ENCODE results near the gene FXYD2.
A peak's percentile ranks its signal among the peaks of the same experiment; 100 is the strongest.
"Not testable (repeated sequence)": the region's sequence is repeated elsewhere in the genome, so short reads cannot be mapped to it uniquely, and the experiment has no call there.

FXYD2 gene

DNA sequence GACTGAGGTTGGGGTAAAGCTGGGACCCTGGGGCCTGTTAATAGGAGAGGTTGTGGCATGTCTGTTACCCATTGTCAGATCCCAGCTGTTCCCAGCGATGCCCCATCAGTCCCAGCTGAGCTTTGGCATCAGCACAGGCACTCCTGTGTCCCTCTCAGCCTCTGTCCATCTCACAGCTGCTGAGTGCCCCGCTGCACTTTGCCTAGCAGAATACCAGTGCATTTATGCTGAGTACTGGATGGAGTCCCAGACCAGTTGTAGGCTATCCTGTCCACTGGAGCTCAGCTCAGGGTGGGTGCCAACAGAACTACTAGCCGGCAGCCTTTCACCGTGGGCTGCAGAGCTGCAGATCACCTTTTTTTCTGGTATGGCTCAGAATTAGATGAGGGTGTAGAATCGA lies 42.0 kb upstream of the FXYD2 start:
- Histone ChIP-seq H3K9me3 (ENCODE audit: control insufficient read depth, insufficient read depth, low read length) (no peaks in the 10 kb centered on the region), H3K9ac (ENCODE audit: low read depth, low read length) (no peak overlapping the region), H3K27me3 (ENCODE audit: control insufficient read depth, insufficient read depth, low read length) (no peaks in the 10 kb centered on the region), H3K4me1 (ENCODE audit: control insufficient read depth, insufficient read depth, low read length) (peaks cover 33% of the 10 kb centered on the region), H3K36me3 (ENCODE audit: control insufficient read depth, insufficient read depth, low read length) (no peaks in the 10 kb centered on the region), H3K4me3 (ENCODE audit: low read depth, low read length) (no peak overlapping the region)

GRCh38 chr11:117865546-117865945 lies 41.0 kb upstream of the FXYD2 start:
- not testable (repeated sequence) for H3K27me3 ChIP-seq (ENCODE audit: control insufficient read depth, insufficient read depth, low read length); H3K9me3 ChIP-seq (ENCODE audit: control insufficient read depth, insufficient read depth, low read length); H3K4me3 ChIP-seq (ENCODE audit: low read depth, low read length); H3K36me3 ChIP-seq (ENCODE audit: control insufficient read depth, insufficient read depth, low read length); H3K9ac ChIP-seq (ENCODE audit: low read depth, low read length)
- H3K4me1 ChIP-seq (ENCODE audit: control insufficient read depth, insufficient read depth, low read length), result peaks cover 34% of the 10 kb centered on the region

GRCh38 chr11:117863383-117863782 lies 38.8 kb upstream of the FXYD2 start:
- no peak overlapping the region for H3K9ac ChIP-seq (ENCODE audit: low read depth, low read length)
- H3K36me3 ChIP-seq (ENCODE audit: control insufficient read depth, insufficient read depth, low read length), result no peaks in the 10 kb centered on the region
- no peaks in the 10 kb centered on the region for H3K9me3 ChIP-seq (ENCODE audit: control insufficient read depth, insufficient read depth, low read length)
- H3K27me3 ChIP-seq (ENCODE audit: control insufficient read depth, insufficient read depth, low read length), result no peaks in the 10 kb centered on the region
- no peak overlapping the region for H3K4me3 ChIP-seq (ENCODE audit: low read depth, low read length)
- H3K4me1 ChIP-seq (ENCODE audit: control insufficient read depth, insufficient read depth, low read length), result peaks cover 17% of the 10 kb centered on the region

DNA sequence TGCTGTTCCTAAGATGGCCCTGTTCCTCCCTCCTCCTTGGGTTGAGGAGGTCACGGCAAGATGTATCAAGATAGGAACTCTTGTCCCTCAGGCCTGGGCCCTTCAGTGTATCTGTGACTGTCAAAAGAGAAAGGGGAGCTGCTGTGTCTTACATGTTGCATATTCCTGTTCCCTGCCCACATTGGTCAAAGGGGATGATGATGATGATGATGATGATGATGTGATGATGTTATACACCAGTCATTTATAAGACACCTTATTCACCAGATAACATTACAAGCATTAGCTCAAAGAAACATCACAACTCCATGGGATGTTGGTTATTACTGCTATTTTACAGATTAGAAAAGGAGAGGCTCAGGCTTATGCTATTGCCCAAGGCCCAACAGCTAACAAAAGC lies 38.2 kb upstream of the FXYD2 start:
- Histone ChIP-seq H3K9me3 (ENCODE audit: control insufficient read depth, insufficient read depth, low read length) (no peaks in the 10 kb centered on the region), H3K27me3 (ENCODE audit: control insufficient read depth, insufficient read depth, low read length) (no peaks in the 10 kb centered on the region), H3K36me3 (ENCODE audit: control insufficient read depth, insufficient read depth, low read length) (no peaks in the 10 kb centered on the region), H3K9ac (ENCODE audit: low read depth, low read length) (no peak overlapping the region), H3K4me3 (ENCODE audit: low read depth, low read length) (no peak overlapping the region), H3K4me1 (ENCODE audit: control insufficient read depth, insufficient read depth, low read length) (peaks cover 13% of the 10 kb centered on the region)

- Histone ChIP-seq H3K27me3 (ENCODE audit: control insufficient read depth, insufficient read depth, low read length) (no peaks in the 10 kb centered on the region), H3K4me3 (ENCODE audit: low read depth, low read length) (no peak overlapping the region), H3K4me1 (ENCODE audit: control insufficient read depth, insufficient read depth, low read length) (peaks cover 13% of the 10 kb centered on the region), H3K36me3 (ENCODE audit: control insufficient read depth, insufficient read depth, low read length) (no peaks in the 10 kb centered on the region), H3K9ac (ENCODE audit: low read depth, low read length) (no peak overlapping the region), H3K9me3 (ENCODE audit: control insufficient read depth, insufficient read depth, low read length) (no peaks in the 10 kb centered on the region)
Observed at GRCh38 chr11:117862019-117862725, 37.6 kb upstream of the FXYD2 start.

GRCh38 chr11:117861151-117862018 lies 36.8 kb upstream of the FXYD2 start:
- H3K27me3 ChIP-seq (ENCODE audit: control insufficient read depth, insufficient read depth, low read length), result no peaks in the 10 kb centered on the region
- no peaks in the 10 kb centered on the region for H3K9me3 ChIP-seq (ENCODE audit: control insufficient read depth, insufficient read depth, low read length)
- H3K4me3 ChIP-seq (ENCODE audit: low read depth, low read length), result peak overlapping the region; percentile 26
- H3K36me3 ChIP-seq (ENCODE audit: control insufficient read depth, insufficient read depth, low read length), result no peaks in the 10 kb centered on the region
- H3K4me1 ChIP-seq (ENCODE audit: control insufficient read depth, insufficient read depth, low read length), result peaks cover 9% of the 10 kb centered on the region
- H3K9ac ChIP-seq (ENCODE audit: low read depth, low read length), result no peak overlapping the region

DNA sequence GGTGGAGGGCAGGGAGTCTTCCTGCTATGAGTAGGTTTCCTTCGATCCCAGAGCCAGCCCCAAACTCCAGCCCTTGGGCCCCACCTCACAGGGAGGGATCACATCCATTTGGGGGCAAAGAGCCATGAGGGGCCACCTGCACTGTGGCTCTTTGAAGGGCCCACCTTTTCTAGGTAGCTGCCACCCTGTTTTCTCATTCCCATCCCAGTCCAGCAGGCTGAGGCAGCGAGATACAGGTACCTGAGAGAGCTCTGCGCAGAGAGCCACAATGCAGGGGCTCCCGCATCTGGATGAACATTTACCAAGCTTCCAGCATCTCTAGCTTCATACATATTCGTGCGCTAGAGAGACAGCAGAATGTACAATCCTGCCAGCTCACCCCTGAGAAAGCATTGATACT lies 35.6 kb upstream of the FXYD2 start:
- H3K9ac ChIP-seq (ENCODE audit: low read depth, low read length), result no peak overlapping the region
- peaks cover 9% of the 10 kb centered on the region for H3K4me1 ChIP-seq (ENCODE audit: control insufficient read depth, insufficient read depth, low read length)
- no peaks in the 10 kb centered on the region for H3K36me3 ChIP-seq (ENCODE audit: control insufficient read depth, insufficient read depth, low read length)
- H3K9me3 ChIP-seq (ENCODE audit: control insufficient read depth, insufficient read depth, low read length), result no peaks in the 10 kb centered on the region
- H3K27me3 ChIP-seq (ENCODE audit: control insufficient read depth, insufficient read depth, low read length), result no peaks in the 10 kb centered on the region
- H3K4me3 ChIP-seq (ENCODE audit: low read depth, low read length), result no peak overlapping the region

- H3K4me1 ChIP-seq (ENCODE audit: control insufficient read depth, insufficient read depth, low read length), result peaks cover 9% of the 10 kb centered on the region
- no peaks in the 10 kb centered on the region for H3K9me3 ChIP-seq (ENCODE audit: control insufficient read depth, insufficient read depth, low read length)
- H3K36me3 ChIP-seq (ENCODE audit: control insufficient read depth, insufficient read depth, low read length), result no peaks in the 10 kb centered on the region
- no peak overlapping the region for H3K9ac ChIP-seq (ENCODE audit: low read depth, low read length)
- H3K4me3 ChIP-seq (ENCODE audit: low read depth, low read length), result no peak overlapping the region
- no peaks in the 10 kb centered on the region for H3K27me3 ChIP-seq (ENCODE audit: control insufficient read depth, insufficient read depth, low read length)
Observed at GRCh38 chr11:117859488-117860112, 35.1 kb upstream of the FXYD2 start.

GRCh38 chr11:117859061-117859460 lies 34.5 kb upstream of the FXYD2 start:
- H3K27me3 ChIP-seq (ENCODE audit: control insufficient read depth, insufficient read depth, low read length), result no peaks in the 10 kb centered on the region

GRCh38 chr11:117857734-117858414 lies 33.3 kb upstream of the FXYD2 start:
- H3K9me3 ChIP-seq (ENCODE audit: control insufficient read depth, insufficient read depth, low read length), result no peaks in the 10 kb centered on the region
- H3K4me1 ChIP-seq (ENCODE audit: control insufficient read depth, insufficient read depth, low read length), result peaks cover 9% of the 10 kb centered on the region
- H3K4me3 ChIP-seq (ENCODE audit: low read depth, low read length), result no peak overlapping the region
- H3K27me3 ChIP-seq (ENCODE audit: control insufficient read depth, insufficient read depth, low read length), result no peaks in the 10 kb centered on the region
- H3K36me3 ChIP-seq (ENCODE audit: control insufficient read depth, insufficient read depth, low read length), result no peaks in the 10 kb centered on the region
- H3K9ac ChIP-seq (ENCODE audit: low read depth, low read length), result no peak overlapping the region

More at GRCh38 chr11:117859061-117859460, 34.5 kb upstream of the FXYD2 start:
- no peaks in the 10 kb centered on the region for H3K36me3 ChIP-seq (ENCODE audit: control insufficient read depth, insufficient read depth, low read length)
- H3K4me3 ChIP-seq (ENCODE audit: low read depth, low read length), result no peak overlapping the region
- no peak overlapping the region for H3K9ac ChIP-seq (ENCODE audit: low read depth, low read length)
- H3K9me3 ChIP-seq (ENCODE audit: control insufficient read depth, insufficient read depth, low read length), result no peaks in the 10 kb centered on the region
- peaks cover 9% of the 10 kb centered on the region for H3K4me1 ChIP-seq (ENCODE audit: control insufficient read depth, insufficient read depth, low read length)

DNA sequence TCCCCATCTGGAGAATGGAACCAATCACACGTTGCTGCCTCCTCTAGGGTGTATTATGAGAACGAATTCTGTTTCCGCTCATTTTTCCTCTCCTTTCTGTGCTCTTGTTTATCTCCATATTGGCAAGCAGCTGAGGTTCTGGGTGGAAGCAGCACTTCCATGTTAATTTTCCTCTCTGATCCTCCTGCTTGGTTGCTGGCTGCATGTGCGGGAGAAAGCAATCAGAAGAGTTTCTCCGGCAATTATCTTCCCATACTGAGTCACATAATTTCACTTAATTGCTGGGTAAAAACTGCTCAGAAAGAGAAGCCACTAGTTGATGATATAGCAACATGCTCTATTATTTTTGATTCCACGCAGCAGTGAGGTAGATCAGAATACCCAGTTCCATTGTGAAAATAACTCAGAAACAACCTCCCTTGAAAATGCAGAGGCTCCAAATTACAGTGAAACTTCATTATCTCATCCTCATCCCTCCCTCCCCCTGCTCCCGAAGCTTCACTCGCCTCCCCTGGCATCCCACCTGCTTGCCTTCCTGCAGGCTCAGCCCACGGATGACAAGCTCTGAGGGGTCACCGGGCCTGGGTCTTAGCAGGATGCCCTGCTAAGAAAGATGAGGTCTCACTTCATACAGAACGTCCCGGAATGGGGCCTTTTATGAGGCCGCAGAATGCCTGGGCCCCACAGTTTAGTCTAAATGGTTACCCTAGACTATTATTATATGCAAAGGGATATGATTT lies 31.5 kb upstream of the FXYD2 start:
- peaks cover 6% of the 10 kb centered on the region for H3K4me1 ChIP-seq (ENCODE audit: control insufficient read depth, insufficient read depth, low read length)
- H3K36me3 ChIP-seq (ENCODE audit: control insufficient read depth, insufficient read depth, low read length), result no peaks in the 10 kb centered on the region
- H3K9ac ChIP-seq (ENCODE audit: low read depth, low read length), result no peak overlapping the region
- no peak overlapping the region for H3K4me3 ChIP-seq (ENCODE audit: low read depth, low read length)
- no peaks in the 10 kb centered on the region for H3K9me3 ChIP-seq (ENCODE audit: control insufficient read depth, insufficient read depth, low read length)
- no peaks in the 10 kb centered on the region for H3K27me3 ChIP-seq (ENCODE audit: control insufficient read depth, insufficient read depth, low read length)
